Breast epithelium (tissue), 4 donors: Measurements from ENCODE around the gene SMAD9. TPM values are rescaled to one million over a fixed set of nuclear protein-coding genes. Genes with fewer than 3 reads are reported as not detected.

Experiments
- DNase-seq, 2 donors: peaks; one replicate each; pipeline ENCODE4 v3.0.0-alpha.2; 2019; ENCODE audit warnings: low spot score in 2 of 2
- H3K27ac ChIP-seq, 2 donors: fragments of 200-600 bp; sonication (generic) in 1 of 2; one replicate each; pipeline ENCODE4 v1.5.1; 2016 to 2019; ENCODE audit warnings: mild to moderate bottlenecking in 1 of 2
- H3K27me3 ChIP-seq, 2 donors: fragments of 200-600 bp; sonication (generic) in 1 of 2; one replicate each; pipeline versions ENCODE4 v1.5.1 to v1.6.0; 2017 to 2019; ENCODE audit warnings: control low read depth in 1 of 2, mild to moderate bottlenecking in 1 of 2
- H3K36me3 ChIP-seq: fragments of 200-600 bp; one replicate; pipeline ENCODE4 v1.5.1; 2019
- H3K4me1 ChIP-seq, 2 donors: fragments of 200-600 bp; sonication (generic); one replicate each; pipeline ENCODE4 v1.5.1; 2016 to 2019; ENCODE audit warnings: control low read depth in 1 of 2
- H3K4me3 ChIP-seq, 3 donors: fragments of 200-600 bp; sonication (generic); 1 replicate in 2 of 3; 2 replicates in 1 of 3; pipeline ENCODE4 v1.5.1; 2016 to 2019; ENCODE audit warnings: mild to moderate bottlenecking in 3 of 3, moderate library complexity in 2 of 3
- H3K9me3 ChIP-seq, 2 donors: fragments of 200-600 bp; sonication (generic) in 1 of 2; one replicate each; pipeline ENCODE4 v1.5.1; 2016 to 2019; ENCODE audit warnings: control low read depth in 1 of 2
- POLR2A ChIP-seq: fragments of 450-650 bp; IDR thresholded peaks from one replicate; pipeline ENCODE4 v1.6.1; 2016; ENCODE audit warnings: antibody characterized with exemption, mild to moderate bottlenecking, moderate library complexity
- POLR2AphosphoS5 ChIP-seq, 3 donors: sonication (generic); formaldehyde crosslinking; IDR thresholded peaks; one replicate each; pipeline ENCODE4 v1.6.1; 2017; ENCODE audit warnings: antibody characterized with exemption in 3 of 3
- intact Hi-C: fragments of 100-400 bp; cut with DNase I; formaldehyde crosslinking; loops from one replicate; pipeline ENCODE4 v1.15.1; 2023; ENCODE audit warnings: low total_unique reads
- total RNA-seq, 3 donors: library from RNA; depleted of rRNA; stranded (reverse); fragments of >200 nt; gene quantifications; one replicate each; pipeline ENCODE4 v1.1.0, GENCODE V29; 2016
- TF ChIP-seq, protein P1 (sequence below), 3 donors: fragments of 450-650 bp; IDR thresholded peaks; one replicate each; pipeline ENCODE4 v1.5.1; 2016 to 2017; ENCODE audit warnings: antibody characterized with exemption in 3 of 3, mild to moderate bottlenecking in 3 of 3, moderate library complexity in 3 of 3

SMAD9 gene
- total RNA-seq, 3 donors from 2014 or later, result 5.3 to 7.5 (median 5.9) TPM

- intact Hi-C loops, result no loop called here
- no peaks in the 10 kb centered on the region for H3K9me3 ChIP-seq
- no peaks in the 10 kb centered on the region for H3K27me3 ChIP-seq
- H3K4me1 ChIP-seq, result no peaks in the 10 kb centered on the region
- no peak overlapping the region for H3K4me3 ChIP-seq
- H3K36me3 ChIP-seq, result no peaks in the 10 kb centered on the region
- H3K27ac ChIP-seq, result peak overlapping the region in 1 of 2 donors; percentile 43
- TF ChIP-seq POLR2AphosphoS5 (IDR thresholded peaks at IDR 0.05), result no peak
- TF ChIP-seq POLR2A, result no peak
- TF ChIP-seq, protein P1, sequence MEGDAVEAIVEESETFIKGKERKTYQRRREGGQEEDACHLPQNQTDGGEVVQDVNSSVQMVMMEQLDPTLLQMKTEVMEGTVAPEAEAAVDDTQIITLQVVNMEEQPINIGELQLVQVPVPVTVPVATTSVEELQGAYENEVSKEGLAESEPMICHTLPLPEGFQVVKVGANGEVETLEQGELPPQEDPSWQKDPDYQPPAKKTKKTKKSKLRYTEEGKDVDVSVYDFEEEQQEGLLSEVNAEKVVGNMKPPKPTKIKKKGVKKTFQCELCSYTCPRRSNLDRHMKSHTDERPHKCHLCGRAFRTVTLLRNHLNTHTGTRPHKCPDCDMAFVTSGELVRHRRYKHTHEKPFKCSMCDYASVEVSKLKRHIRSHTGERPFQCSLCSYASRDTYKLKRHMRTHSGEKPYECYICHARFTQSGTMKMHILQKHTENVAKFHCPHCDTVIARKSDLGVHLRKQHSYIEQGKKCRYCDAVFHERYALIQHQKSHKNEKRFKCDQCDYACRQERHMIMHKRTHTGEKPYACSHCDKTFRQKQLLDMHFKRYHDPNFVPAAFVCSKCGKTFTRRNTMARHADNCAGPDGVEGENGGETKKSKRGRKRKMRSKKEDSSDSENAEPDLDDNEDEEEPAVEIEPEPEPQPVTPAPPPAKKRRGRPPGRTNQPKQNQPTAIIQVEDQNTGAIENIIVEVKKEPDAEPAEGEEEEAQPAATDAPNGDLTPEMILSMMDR (IDR thresholded peaks at IDR 0.05), result no peak
- no peak for DNase-seq
These were observed 57.9 kb downstream of the SMAD9 start for GRCh38 chr13:36862002-36862685.

DNA sequence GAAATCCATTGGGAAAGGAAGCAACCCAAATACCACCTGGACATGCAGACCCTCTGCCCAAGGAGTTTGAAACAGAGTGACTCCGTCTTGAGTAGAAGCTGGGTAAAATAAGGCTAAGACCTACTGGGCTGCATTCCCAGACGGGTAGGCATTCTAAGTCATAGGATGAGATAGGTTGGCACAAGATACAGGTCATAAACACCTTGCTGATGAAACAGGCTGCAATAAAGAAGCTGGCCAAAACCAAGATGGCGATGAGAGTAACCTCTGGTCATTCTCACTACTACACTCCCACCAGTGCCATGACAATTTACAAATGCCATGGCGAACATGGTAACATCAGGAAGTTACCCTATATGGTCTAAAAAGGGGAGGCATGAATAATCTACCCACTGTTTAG, 60.8 kb downstream of the SMAD9 start:
- Histone ChIP-seq H3K4me1 (no peaks in the 10 kb centered on the region), H3K36me3 (no peaks in the 10 kb centered on the region), H3K27ac (no peak overlapping the region), H3K4me3 (no peak overlapping the region), H3K9me3 (no peaks in the 10 kb centered on the region), H3K27me3 (no peaks in the 10 kb centered on the region)
- no peak for DNase-seq
- no peak for TF ChIP-seq POLR2A
- TF ChIP-seq, protein P1 (IDR thresholded peaks at IDR 0.05), result no peak
- TF ChIP-seq POLR2AphosphoS5 (IDR thresholded peaks at IDR 0.05), result no peak
- intact Hi-C loops, result no loop called here

- no peak for TF ChIP-seq POLR2A
- TF ChIP-seq, protein P1 (IDR thresholded peaks at IDR 0.05), result peak in 1 of 3 donors; percentile 38
- TF ChIP-seq POLR2AphosphoS5 (IDR thresholded peaks at IDR 0.05), result no peak
- no peak overlapping the region for H3K4me3 ChIP-seq
- H3K9me3 ChIP-seq, result no peaks in the 10 kb centered on the region
- H3K27me3 ChIP-seq, result no peaks in the 10 kb centered on the region
- H3K4me1 ChIP-seq, result no peaks in the 10 kb centered on the region
- intact Hi-C loops, result no loop called here
- H3K36me3 ChIP-seq, result no peaks in the 10 kb centered on the region
- no peak for DNase-seq
- no peak overlapping the region for H3K27ac ChIP-seq
These were observed 61.7 kb downstream of the SMAD9 start for GRCh38 chr13:36858290-36858689.

DNA sequence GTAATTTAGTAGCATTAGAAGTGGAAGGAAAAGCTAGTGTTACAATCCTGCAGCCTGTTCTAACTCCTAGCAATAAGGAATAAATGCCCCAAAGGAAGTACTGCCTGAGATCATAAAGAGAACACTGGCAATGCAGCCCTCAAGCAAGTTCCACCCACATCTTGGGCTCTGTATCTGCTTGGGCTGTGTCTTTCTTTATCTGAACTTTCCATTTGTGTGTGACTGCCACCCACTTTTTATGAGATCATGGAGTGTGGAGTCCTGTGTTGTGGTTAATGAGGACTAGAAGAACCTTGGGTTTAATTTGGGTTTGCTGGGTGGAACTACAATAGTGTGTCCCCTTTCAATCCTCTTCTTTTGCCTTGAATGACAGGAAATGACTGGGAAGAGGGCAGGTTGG, 62.8 kb downstream of the SMAD9 start:
- no peaks in the 10 kb centered on the region for H3K9me3 ChIP-seq
- intact Hi-C loops, result no loop called here
- TF ChIP-seq POLR2AphosphoS5 (IDR thresholded peaks at IDR 0.05) (no peak), POLR2A (no peak)
- TF ChIP-seq, protein P1 (IDR thresholded peaks at IDR 0.05), result no peak
- no peak for DNase-seq
- no peaks in the 10 kb centered on the region for H3K4me1 ChIP-seq
- no peak overlapping the region for H3K4me3 ChIP-seq
- no peak overlapping the region for H3K27ac ChIP-seq
- H3K36me3 ChIP-seq, result no peaks in the 10 kb centered on the region
- no peaks in the 10 kb centered on the region for H3K27me3 ChIP-seq

DNA sequence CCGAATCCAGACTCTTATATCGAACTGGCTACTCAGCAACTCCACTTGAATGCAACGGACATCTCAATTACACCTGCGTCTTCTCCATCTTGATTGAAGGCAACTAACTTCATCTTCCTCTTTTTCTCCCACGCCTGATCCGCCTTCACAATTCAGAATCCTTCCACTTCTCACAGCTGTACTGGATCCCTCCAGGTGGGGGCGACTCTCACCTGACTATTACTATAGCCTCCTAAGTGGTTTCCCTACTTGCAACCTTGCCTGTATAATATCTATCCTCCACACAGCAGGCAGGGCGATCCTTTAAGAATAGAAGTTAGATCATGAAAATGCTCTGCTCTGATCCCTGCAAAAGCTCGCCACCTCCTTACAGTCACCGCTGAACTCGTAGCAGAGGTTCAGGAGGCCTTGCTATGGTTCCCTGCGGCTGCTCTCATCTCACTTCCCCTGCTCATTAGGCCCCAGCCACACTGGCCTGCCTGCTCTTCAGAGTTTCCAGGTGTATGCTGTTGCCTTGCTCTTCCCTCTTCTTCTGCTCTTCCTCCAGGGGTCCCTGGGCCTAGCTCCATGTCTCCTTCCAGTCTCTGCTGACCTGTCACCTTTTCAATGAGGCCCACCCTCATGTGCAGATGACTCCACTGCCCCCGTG, 69.1 kb downstream of the SMAD9 start:
- Histone ChIP-seq H3K27ac (no peak overlapping the region), H3K4me3 (no peak overlapping the region), H3K27me3 (no peaks in the 10 kb centered on the region), H3K4me1 (no peaks in the 10 kb centered on the region), H3K9me3 (no peaks in the 10 kb centered on the region), H3K36me3 (no peaks in the 10 kb centered on the region)
- TF ChIP-seq, protein P1 (IDR thresholded peaks at IDR 0.05), result no peak
- no peak for TF ChIP-seq POLR2A
- TF ChIP-seq POLR2AphosphoS5 (IDR thresholded peaks at IDR 0.05), result no peak
- intact Hi-C loops, result no loop called here
- no peak for DNase-seq
